CD4-positive, alpha-beta T cell treated with Interleukin-6 at 100 ng/mL for 8 hours (primary cell): ENCODE data around the gene MYO15A.
A peak's percentile ranks its signal among the peaks of the same experiment; 100 is the strongest.

Source experiments
- DNase-seq: peaks from one replicate; pipeline ENCODE4 v3.0.0-alpha.2; 2020; ENCODE audit warnings: mixed read lengths, low spot score

MYO15A gene

GRCh38 chr17:18159551-18160120 is 51.1 kb downstream of the MYO15A start:
- no peak for DNase-seq

GRCh38 chr17:18160128-18160856 is 51.7 kb downstream of the MYO15A start:
- no peak for DNase-seq

GRCh38 chr17:18161207-18162145 is 52.9 kb downstream of the MYO15A start:
- DNase-seq: no peak

- DNase-seq: no peak
Measured at GRCh38 chr17:18163547-18163946, 55.0 kb downstream of the MYO15A start.

- no peak for DNase-seq
Measured at GRCh38 chr17:18166894-18167293, 58.3 kb downstream of the MYO15A start.

- no peak for DNase-seq
Measured at GRCh38 chr17:18167421-18167820, 58.9 kb downstream of the MYO15A start.

GRCh38 chr17:18172531-18173278 is 64.1 kb downstream of the MYO15A start:
- no peak for DNase-seq

GRCh38 chr17:18173740-18174139 is 65.2 kb downstream of the MYO15A start:
- no peak for DNase-seq

GRCh38 chr17:18176176-18176575 is 67.6 kb downstream of the MYO15A start:
- no peak for DNase-seq

GRCh38 chr17:18177133-18177532 is 68.6 kb downstream of the MYO15A start:
- DNase-seq: no peak

- no peak for DNase-seq
Measured at GRCh38 chr17:18177722-18178121, 69.2 kb downstream of the MYO15A start.

GRCh38 chr17:18179196-18179595 is 70.6 kb downstream of the MYO15A start:
- no peak for DNase-seq

- DNase-seq: no peak
Measured at GRCh38 chr17:18179804-18180203, 71.2 kb downstream of the MYO15A start.

GRCh38 chr17:18181358-18181757 is 72.8 kb downstream of the MYO15A start:
- DNase-seq: no peak

GRCh38 chr17:18182110-18182977 is 73.8 kb downstream of the MYO15A start:
- DNase-seq: no peak

- DNase-seq: peak; percentile 82
Measured at GRCh38 chr17:18182978-18183333, 74.4 kb downstream of the MYO15A start.

- peak; percentile 99 for DNase-seq
Measured at GRCh38 chr17:18183334-18184142, 75.0 kb downstream of the MYO15A start, which contains the start of gene ALKBH5. ALKBH5 (plus strand) TSS chr17:18183828; CDS start chr17:18184244, 416 bp downstream.

GRCh38 chr17:18184143-18185031 is 75.8 kb downstream of the MYO15A start:
- DNase-seq: peak; percentile 56

- DNase-seq: no peak
Measured at GRCh38 chr17:18185391-18185790, 76.8 kb downstream of the MYO15A start.
